ENCODE results near the gene LHFPL3.

DNA sequence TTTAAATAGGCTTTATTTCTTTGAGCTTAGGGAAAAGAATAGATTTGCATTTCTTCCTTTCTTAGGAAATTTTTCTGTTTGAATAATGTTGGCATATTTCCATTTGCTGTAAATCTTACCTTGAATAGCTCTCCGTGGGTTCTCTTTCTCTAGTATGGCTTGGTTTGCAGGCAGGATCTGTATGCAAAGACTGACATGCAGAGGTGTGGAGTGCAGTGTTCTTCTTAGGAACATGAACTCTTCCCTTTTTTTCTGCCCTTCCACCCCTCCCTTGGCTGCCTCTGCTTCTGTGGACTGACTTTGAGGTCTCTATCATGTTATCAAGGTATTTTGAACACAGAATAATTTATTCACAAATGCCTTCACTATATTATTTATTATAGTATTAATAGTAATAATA, 222.8 kb downstream of the LHFPL3 start:
- TF ChIP-seq, protein P1, sequence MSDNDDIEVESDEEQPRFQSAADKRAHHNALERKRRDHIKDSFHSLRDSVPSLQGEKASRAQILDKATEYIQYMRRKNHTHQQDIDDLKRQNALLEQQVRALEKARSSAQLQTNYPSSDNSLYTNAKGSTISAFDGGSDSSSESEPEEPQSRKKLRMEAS (IDR thresholded peaks at IDR 0.05; ENCODE audit: insufficient read depth, insufficient read length), result no peak
- no peak for TF ChIP-seq POLR2A (IDR thresholded peaks at IDR 0.05; ENCODE audit: low read depth, low read length)
- TF ChIP-seq, protein P2, sequence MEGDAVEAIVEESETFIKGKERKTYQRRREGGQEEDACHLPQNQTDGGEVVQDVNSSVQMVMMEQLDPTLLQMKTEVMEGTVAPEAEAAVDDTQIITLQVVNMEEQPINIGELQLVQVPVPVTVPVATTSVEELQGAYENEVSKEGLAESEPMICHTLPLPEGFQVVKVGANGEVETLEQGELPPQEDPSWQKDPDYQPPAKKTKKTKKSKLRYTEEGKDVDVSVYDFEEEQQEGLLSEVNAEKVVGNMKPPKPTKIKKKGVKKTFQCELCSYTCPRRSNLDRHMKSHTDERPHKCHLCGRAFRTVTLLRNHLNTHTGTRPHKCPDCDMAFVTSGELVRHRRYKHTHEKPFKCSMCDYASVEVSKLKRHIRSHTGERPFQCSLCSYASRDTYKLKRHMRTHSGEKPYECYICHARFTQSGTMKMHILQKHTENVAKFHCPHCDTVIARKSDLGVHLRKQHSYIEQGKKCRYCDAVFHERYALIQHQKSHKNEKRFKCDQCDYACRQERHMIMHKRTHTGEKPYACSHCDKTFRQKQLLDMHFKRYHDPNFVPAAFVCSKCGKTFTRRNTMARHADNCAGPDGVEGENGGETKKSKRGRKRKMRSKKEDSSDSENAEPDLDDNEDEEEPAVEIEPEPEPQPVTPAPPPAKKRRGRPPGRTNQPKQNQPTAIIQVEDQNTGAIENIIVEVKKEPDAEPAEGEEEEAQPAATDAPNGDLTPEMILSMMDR (IDR thresholded peaks at IDR 0.05; ENCODE audit: extremely low read depth in 1 of 2, insufficient read depth in 1 of 2, low read depth in 1 of 2, low read length in 2 of 2), result no peak
- no peak for TF ChIP-seq POLR2AphosphoS5 (IDR thresholded peaks at IDR 0.05; ENCODE audit: insufficient read depth, low read depth, low read length)

Data from endothelial cell of umbilical vein (primary cell).